HG03460 (cell line): ENCODE data around the gene ELOA2.
"Not testable (repeated sequence)": the region's sequence is repeated elsewhere in the genome, so short reads cannot be mapped to it uniquely, and the experiment has no call there.

ENCODE experiments used
- ATAC-seq: cut with Tn5 transposase; IDR thresholded peaks from one replicate; pipeline ENCODE4 v1.9.1; 2021; ENCODE audit not compliant: unreplicated experiment

ELOA2 gene

GRCh38 chr18:47023769-47024465, 11.5 kb downstream of the ELOA2 start:
- not testable (repeated sequence) for ATAC-seq

DNA sequence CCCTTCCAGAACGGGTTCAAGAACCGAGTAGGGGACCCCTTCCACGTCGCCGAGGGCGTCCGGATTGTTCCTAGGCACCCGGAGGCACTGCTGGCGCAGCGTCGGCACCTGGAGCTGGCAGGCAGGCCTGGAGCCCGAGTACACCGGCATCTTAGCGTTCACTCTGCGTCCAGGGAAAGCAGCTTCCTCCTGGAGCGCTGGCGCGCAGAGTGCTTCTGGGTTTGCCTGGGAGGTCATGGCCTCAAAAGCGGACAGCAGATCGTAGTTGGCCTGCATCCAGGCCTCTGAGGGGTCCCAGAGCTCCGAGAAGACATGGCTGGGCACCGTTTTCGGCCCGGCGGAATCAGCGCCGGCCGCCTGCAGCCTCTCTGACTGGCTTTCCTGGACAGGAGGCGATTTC, 12.6 kb downstream of the ELOA2 start:
- ATAC-seq = not testable (repeated sequence)

DNA sequence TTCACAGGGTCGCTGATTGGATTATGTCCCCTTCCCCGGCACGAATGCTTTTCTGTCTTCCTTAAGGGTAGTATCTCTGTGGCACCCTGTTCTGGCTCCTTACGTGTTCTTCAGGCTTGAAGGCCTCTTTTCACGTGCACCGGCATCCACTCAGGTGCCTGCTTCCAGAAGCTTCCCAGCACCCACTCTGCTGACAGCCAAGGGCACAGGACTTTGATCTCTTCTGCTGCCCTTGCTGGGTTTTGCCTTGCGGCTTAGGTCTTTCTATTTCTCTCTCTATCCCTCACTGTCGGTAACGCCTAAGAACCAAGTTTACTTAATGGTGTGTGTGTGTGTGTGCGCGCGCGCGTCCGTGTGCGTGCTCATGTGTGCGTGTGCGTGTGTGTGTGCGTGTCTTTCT, 14.7 kb downstream of the ELOA2 start:
- not testable (repeated sequence) for ATAC-seq

- ATAC-seq = not testable (repeated sequence)
Observed at GRCh38 chr18:47019870-47020269, 15.6 kb downstream of the ELOA2 start.
